SK-N-SH (cell line): Measurements from ENCODE around the gene SETD4. TPM values are rescaled to one million over a fixed set of nuclear protein-coding genes. Genes with fewer than 3 reads are reported as not detected.

ENCODE experiments used
- CTCF ChIA-PET: fragments of 300-600, 350-600 bp; formaldehyde crosslinking; extraction: SDS; loops from one replicate; lab custom pipeline; 2021; lab: Yijun Ruan, JAX
- POLR2A ChIA-PET: fragments of 350-600 bp; sonication (Branson Sonifier 250); formaldehyde crosslinking; extraction: SDS; loops from one replicate; lab custom pipeline; 2020; ENCODE audit warnings: antibody characterized with exemption, inconsistent platforms; lab: Yijun Ruan, JAX
- DNase-seq: peaks from one replicate; pipeline ENCODE4 v3.0.0; 2012
- H2AFZ ChIP-seq: fragments of 200-600 bp; sonication (generic); 2 replicates; pipeline ENCODE4 v1.8.1; 2016; ENCODE audit warnings: antibody characterized with exemption, mild to moderate bottlenecking, low read depth
- H3F3A ChIP-seq: fragments of 200-600 bp; sonication (generic); replicated peaks from 2 replicates; pipeline ENCODE3; 2016; ENCODE audit warnings: antibody characterized with exemption, mild to moderate bottlenecking; ENCODE audit not compliant: insufficient read depth
- H3K27ac ChIP-seq, 2 experiments: fragments of 200-500 bp in 1 of 2; fragments of 200-600 bp in 1 of 2; sonication (Bioruptor generic) in 1 of 2; sonication (generic), shearing (Covaris generic) in 1 of 2; 2 replicates each; pipeline versions ENCODE4 v1.5.1 to v1.6.1; 2014 to 2016; ENCODE audit warnings: low read depth in 2 of 2, inconsistent platforms in 1 of 2, low read length in 1 of 2, mild to moderate bottlenecking in 1 of 2, mixed read lengths in 1 of 2
- H3K27me3 ChIP-seq: fragments of 200-600 bp; sonication (generic), shearing (Covaris generic); 2 replicates; pipeline ENCODE4 v1.6.1; 2016; ENCODE audit warnings: mixed run types; ENCODE audit not compliant: insufficient read depth
- H3K36me3 ChIP-seq, 2 experiments: fragments of 200-500 bp in 1 of 2; fragments of 200-600 bp in 1 of 2; sonication (Bioruptor generic) in 1 of 2; sonication (generic) in 1 of 2; replicated peaks in 1 of 2; 2 replicates each; pipeline versions ENCODE3 to v1.5.1; 2014 to 2016; ENCODE audit warnings: low read length in 1 of 2, mild to moderate bottlenecking in 1 of 2; ENCODE audit not compliant: insufficient read depth in 2 of 2, control insufficient read depth in 1 of 2
- H3K4me1 ChIP-seq, 2 experiments: fragments of 200-500 bp in 1 of 2; fragments of 200-600 bp in 1 of 2; sonication (Bioruptor generic) in 1 of 2; sonication (generic), shearing (Covaris generic) in 1 of 2; 2 replicates each; pipeline versions ENCODE4 v1.5.1 to v1.6.1; 2014 to 2016; ENCODE audit warnings: low read depth in 1 of 2, low read length in 1 of 2, mixed run types in 1 of 2; ENCODE audit not compliant: insufficient read depth in 2 of 2, control insufficient read depth in 1 of 2
- H3K4me2 ChIP-seq: fragments of 200-600 bp; sonication (generic), shearing (Covaris generic); 2 replicates; pipeline ENCODE4 v1.6.1; 2017; ENCODE audit warnings: mixed run types
- H3K4me3 ChIP-seq, 2 experiments: fragments of 200-500 bp in 1 of 2; fragments of 200-600 bp in 1 of 2; sonication (Bioruptor generic) in 1 of 2; sonication (generic), shearing (Covaris generic) in 1 of 2; 2 replicates each; pipeline versions ENCODE4 v1.5.1 to v1.8.1; 2014 to 2016; ENCODE audit warnings: low read depth in 2 of 2, inconsistent platforms in 1 of 2, low read length in 1 of 2, mild to moderate bottlenecking in 1 of 2, mixed read lengths in 1 of 2, moderate library complexity in 1 of 2
- H3K79me2 ChIP-seq: fragments of 200-600 bp; sonication (generic); 2 replicates; pipeline ENCODE4 v1.8.1; 2017; ENCODE audit warnings: mild to moderate bottlenecking; ENCODE audit not compliant: insufficient read depth
- H3K9ac ChIP-seq: fragments of 200-600 bp; sonication (generic); 2 replicates; pipeline ENCODE4 v1.6.1; 2017; ENCODE audit warnings: mixed run types
- H3K9me2 ChIP-seq: fragments of 200-600 bp; sonication (generic); 2 replicates; pipeline ENCODE4 v1.6.1; 2017; ENCODE audit warnings: mixed run types
- H3K9me3 ChIP-seq: fragments of 200-600 bp; sonication (generic); 2 replicates; pipeline ENCODE4 v1.6.1; 2017; ENCODE audit warnings: mixed run types, mild to moderate bottlenecking, moderate library complexity
- H4K20me1 ChIP-seq: fragments of 200-600 bp; sonication (generic); 2 replicates; pipeline ENCODE4 v1.6.1; 2017; ENCODE audit warnings: mild to moderate bottlenecking, mixed run types; ENCODE audit not compliant: insufficient read depth
- CHD2 ChIP-seq: fragments of 150-350 bp; IDR thresholded peaks from 2 replicates; pipeline ENCODE4 v1.6.1; 2018; ENCODE audit warnings: low read length; ENCODE audit not compliant: partially characterized antibody
- FOSL2 ChIP-seq: IDR thresholded peaks from 2 replicates; pipeline ENCODE4 v1.4.0; 2012; ENCODE audit warnings: low read depth, mild to moderate bottlenecking, moderate library complexity, borderline replicate concordance
- FOXM1 ChIP-seq: IDR thresholded peaks from 2 replicates; pipeline ENCODE4 v1.4.0; 2012; ENCODE audit warnings: low read depth, mild to moderate bottlenecking
- GABPA ChIP-seq: IDR thresholded peaks from 2 replicates; pipeline ENCODE4 v1.4.0; 2012; ENCODE audit warnings: low read depth, mild to moderate bottlenecking
- GATA2 ChIP-seq: sonication (generic); formaldehyde crosslinking; IDR thresholded peaks from 2 replicates; pipeline ENCODE4 v1.5.0; 2020; ENCODE audit warnings: mild to moderate bottlenecking, missing genetic modification reagents
- MEF2A ChIP-seq: IDR thresholded peaks from 2 replicates; pipeline ENCODE4 v1.4.0; 2012; ENCODE audit warnings: low read depth, borderline replicate concordance
- PBX3 ChIP-seq: IDR thresholded peaks from 2 replicates; pipeline ENCODE4; 2012
- REST ChIP-seq: IDR thresholded peaks from 2 replicates; pipeline ENCODE4 v1.6.1; 2012; ENCODE audit warnings: mild to moderate bottlenecking, low read depth, low read length, moderate library complexity
- RFX5 ChIP-seq: IDR thresholded peaks from 2 replicates; pipeline ENCODE4 v1.6.1; 2012; ENCODE audit warnings: mild to moderate bottlenecking, improper control_type of control experiment, low read length
- RXRA ChIP-seq: IDR thresholded peaks from 2 replicates; pipeline ENCODE4 v1.4.0; 2012; ENCODE audit warnings: low read depth, mild to moderate bottlenecking, borderline replicate concordance
- TCF12 ChIP-seq: IDR thresholded peaks from 2 replicates; pipeline ENCODE4 v1.4.0; 2012
- YY1 ChIP-seq: IDR thresholded peaks from 2 replicates; pipeline ENCODE4 v1.4.0; 2012; ENCODE audit warnings: low read depth, mild to moderate bottlenecking
- ZBTB33 ChIP-seq: IDR thresholded peaks from 2 replicates; pipeline ENCODE4 v1.4.0; 2012; ENCODE audit warnings: low read depth, borderline replicate concordance
- WGBS: methylation state at CpG from one replicate; pipeline ENCODE4 v1.1.6; 2017; ENCODE audit warnings: low lambda C conversion rate; 5-methylcytosine and 5-hydroxymethylcytosine counted together
- polyA plus RNA-seq, 3 experiments: library from polyadenylated mRNA; depleted of rRNA; stranded (reverse); fragments of >200 nt; gene quantifications; 2 replicates each; pipeline ENCODE4 v1.2.3, GENCODE V29; 2012
- TF ChIP-seq, protein P1 (sequence below): fragments of 150-350 bp; IDR thresholded peaks from 2 replicates; pipeline ENCODE4 v1.6.1; 2017; ENCODE audit warnings: antibody characterized with exemption, low read length, low read depth, borderline replicate concordance
- TF ChIP-seq, protein P2 (sequence below): IDR thresholded peaks from 2 replicates; pipeline ENCODE4 v1.4.0; 2012; ENCODE audit warnings: low read depth
- TF ChIP-seq, protein P3 (sequence below): fragments of 150-350 bp; IDR thresholded peaks from 2 replicates; pipeline ENCODE4 v1.6.1; 2016; ENCODE audit warnings: mild to moderate bottlenecking, low read depth, low read length

SETD4 gene
- polyA plus RNA-seq, 1 of the 3 experiments (the other 2 are of a cell fraction): 15.9 TPM

- DNase-seq: no peak
- CTCF ChIA-PET: interaction anchor here (0.9 kb wide), 1 partner anchor 17 kb away, joined by 3 read pairs; no protein-coding TSS in a partner anchor
- no peak overlapping the region for H3K27ac ChIP-seq
- TF ChIP-seq ZBTB33: no peak
- H3K9me2 ChIP-seq: no peaks in the 10 kb centered on the region
- H3F3A ChIP-seq: peaks cover 3% of the 10 kb centered on the region
- H3K4me2 ChIP-seq: no peak overlapping the region
- peaks cover 8% of the 10 kb centered on the region for H3K79me2 ChIP-seq
- no peak overlapping the region for H3K4me3 ChIP-seq
- H3K27me3 ChIP-seq: no peaks in the 10 kb centered on the region
- peaks cover 75 to 82% of the 10 kb centered on the region in 2 experiments for H3K36me3 ChIP-seq
- H2AFZ ChIP-seq: no peak overlapping the region
- no peaks in the 10 kb centered on the region; a peak in 1 of 4 replicates for H3K4me1 ChIP-seq
- POLR2A ChIA-PET: interaction anchor here (1.1 kb wide), 1 partner anchor 11 kb away, joined by 4 read pairs; no protein-coding TSS in a partner anchor
- WGBS: 97% methylated on average over 9 of the region's 10 CpGs
- H3K9ac ChIP-seq: no peak overlapping the region
- no peaks in the 10 kb centered on the region for H4K20me1 ChIP-seq
- H3K9me3 ChIP-seq: no peaks in the 10 kb centered on the region
Observed at GRCh38 chr21:36052860-36053714, 7.2 kb downstream of the SETD4 start.

GRCh38 chr21:36048357-36048756 is 12.0 kb downstream of the SETD4 start:
- no peak overlapping the region for H3K27ac ChIP-seq
- no peak overlapping the region for H3K4me3 ChIP-seq
- H3K79me2 ChIP-seq: no peaks in the 10 kb centered on the region
- H3K9me2 ChIP-seq: no peaks in the 10 kb centered on the region
- no peak overlapping the region for H2AFZ ChIP-seq
- H3K9ac ChIP-seq: no peak overlapping the region
- H3K36me3 ChIP-seq: peaks cover 68 to 78% of the 10 kb centered on the region in 2 experiments
- H3K4me2 ChIP-seq: no peak overlapping the region
- H3F3A ChIP-seq: no peaks in the 10 kb centered on the region
- H3K4me1 ChIP-seq: no peaks in the 10 kb centered on the region
- H4K20me1 ChIP-seq: no peaks in the 10 kb centered on the region
- ChIA-PET POLR2A (no interaction called here), CTCF (no interaction called here)
- DNase-seq: no peak
- no peaks in the 10 kb centered on the region for H3K27me3 ChIP-seq
- WGBS: 98% methylated on average over 7 of the region's 7 CpGs
- H3K9me3 ChIP-seq: no peaks in the 10 kb centered on the region
- TF ChIP-seq, protein P1, sequence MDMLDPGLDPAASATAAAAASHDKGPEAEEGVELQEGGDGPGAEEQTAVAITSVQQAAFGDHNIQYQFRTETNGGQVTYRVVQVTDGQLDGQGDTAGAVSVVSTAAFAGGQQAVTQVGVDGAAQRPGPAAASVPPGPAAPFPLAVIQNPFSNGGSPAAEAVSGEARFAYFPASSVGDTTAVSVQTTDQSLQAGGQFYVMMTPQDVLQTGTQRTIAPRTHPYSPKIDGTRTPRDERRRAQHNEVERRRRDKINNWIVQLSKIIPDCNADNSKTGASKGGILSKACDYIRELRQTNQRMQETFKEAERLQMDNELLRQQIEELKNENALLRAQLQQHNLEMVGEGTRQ: no peak
- TF ChIP-seq FOXM1 (no peak), RXRA (no peak), GATA2 (CRISPR knock-in tag) (no peak), PBX3 (no peak), YY1 (no peak), RFX5 (no peak), FOSL2 (no peak), GABPA (no peak), TCF12 (no peak), REST (no peak), MEF2A (no peak), CHD2 (no peak)
- TF ChIP-seq, protein P2, sequence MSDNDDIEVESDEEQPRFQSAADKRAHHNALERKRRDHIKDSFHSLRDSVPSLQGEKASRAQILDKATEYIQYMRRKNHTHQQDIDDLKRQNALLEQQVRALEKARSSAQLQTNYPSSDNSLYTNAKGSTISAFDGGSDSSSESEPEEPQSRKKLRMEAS: no peak
- TF ChIP-seq, protein P3, sequence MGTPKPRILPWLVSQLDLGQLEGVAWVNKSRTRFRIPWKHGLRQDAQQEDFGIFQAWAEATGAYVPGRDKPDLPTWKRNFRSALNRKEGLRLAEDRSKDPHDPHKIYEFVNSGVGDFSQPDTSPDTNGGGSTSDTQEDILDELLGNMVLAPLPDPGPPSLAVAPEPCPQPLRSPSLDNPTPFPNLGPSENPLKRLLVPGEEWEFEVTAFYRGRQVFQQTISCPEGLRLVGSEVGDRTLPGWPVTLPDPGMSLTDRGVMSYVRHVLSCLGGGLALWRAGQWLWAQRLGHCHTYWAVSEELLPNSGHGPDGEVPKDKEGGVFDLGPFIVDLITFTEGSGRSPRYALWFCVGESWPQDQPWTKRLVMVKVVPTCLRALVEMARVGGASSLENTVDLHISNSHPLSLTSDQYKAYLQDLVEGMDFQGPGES: no peak
